ENCODE measurements around the gene GSX2. TPM values are rescaled to one million over a fixed set of nuclear protein-coding genes. Genes with fewer than 3 reads are reported as not detected.

The GSX2 gene
- total and polyA plus RNA-seq, 2 of the 8 experiments (the other 6 are each of a cell fraction or from before 2014, with no cell fraction given), result not detected

GRCh38 chr4:54144199-54144598, 44.2 kb downstream of the GSX2 start (continued):
- TF ChIP-seq E2F6 (IDR thresholded peaks at IDR 0.05), result no peak
- no peak for TF ChIP-seq HDAC2 (IDR thresholded peaks at IDR 0.05; ENCODE audit: borderline replicate concordance in 1 of 2, low read depth in 2 of 2, low read length in 2 of 2)
- no peak for TF ChIP-seq CTCF (IDR thresholded peaks at IDR 0.05; ENCODE audit: control extremely low read depth in 1 of 3, insufficient read depth in 1 of 3, low read depth in 1 of 3, low read length in 3 of 3)
- TF ChIP-seq KDM4A (IDR thresholded peaks at IDR 0.05; ENCODE audit: low read depth, low read length, severe bottlenecking), result no peak

All from H1 (cell line).